GM21423 (cell line): ENCODE measurements around the gene S100A8.

Experiments
- ATAC-seq: cut with Tn5 transposase; IDR thresholded peaks from one replicate; pipeline ENCODE4 v1.9.1; 2021; ENCODE audit warnings: mild to moderate bottlenecking, moderate library complexity; ENCODE audit not compliant: unreplicated experiment

S100A8 gene

DNA sequence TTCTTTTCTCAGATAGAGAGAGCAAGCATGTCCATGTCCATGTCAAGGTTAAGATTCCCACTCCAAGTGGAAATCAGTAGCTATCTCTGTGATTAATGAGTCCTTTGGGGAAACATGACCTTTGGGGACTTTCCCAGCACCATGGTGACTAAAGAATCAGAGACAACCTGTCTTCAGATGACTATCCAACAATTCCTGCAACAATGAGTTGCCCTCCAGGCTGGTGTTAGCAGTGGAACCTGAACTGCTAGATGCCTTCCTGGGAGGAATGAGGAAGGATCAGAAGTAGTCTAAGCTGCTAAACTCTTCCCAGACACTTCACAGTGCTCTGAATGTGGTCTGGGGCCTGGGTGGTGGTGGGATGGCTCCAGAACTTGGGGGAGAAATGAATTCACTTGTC lies 26.7 kb downstream of the S100A8 start:
- ATAC-seq: no peak

DNA sequence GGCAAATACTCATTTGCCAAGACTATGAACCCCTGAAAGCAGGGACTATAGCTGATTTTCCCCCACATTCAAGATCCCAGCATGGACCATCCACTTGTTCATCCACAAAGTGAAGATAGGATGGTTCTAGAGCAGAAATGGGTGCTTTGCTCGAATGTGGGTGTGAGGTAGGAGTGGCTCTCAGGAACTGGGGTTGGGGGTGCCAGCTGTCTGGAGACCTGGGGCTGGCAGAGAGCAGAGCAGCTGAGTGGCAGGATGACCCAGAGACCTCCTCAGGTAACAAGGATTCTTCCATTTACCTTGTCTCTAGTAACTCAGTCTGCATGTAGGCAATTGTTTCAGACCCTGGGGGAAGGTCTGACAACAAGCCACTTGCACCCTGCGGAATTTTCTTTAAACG lies 27.2 kb downstream of the S100A8 start:
- no peak for ATAC-seq

- no peak for ATAC-seq
Observed at GRCh38 chr1:153362187-153362775, 28.6 kb downstream of the S100A8 start.

GRCh38 chr1:153361480-153362109 lies 29.3 kb downstream of the S100A8 start:
- no peak for ATAC-seq

GRCh38 chr1:153360592-153361479 lies 30.0 kb downstream of the S100A8 start:
- ATAC-seq: no peak

DNA sequence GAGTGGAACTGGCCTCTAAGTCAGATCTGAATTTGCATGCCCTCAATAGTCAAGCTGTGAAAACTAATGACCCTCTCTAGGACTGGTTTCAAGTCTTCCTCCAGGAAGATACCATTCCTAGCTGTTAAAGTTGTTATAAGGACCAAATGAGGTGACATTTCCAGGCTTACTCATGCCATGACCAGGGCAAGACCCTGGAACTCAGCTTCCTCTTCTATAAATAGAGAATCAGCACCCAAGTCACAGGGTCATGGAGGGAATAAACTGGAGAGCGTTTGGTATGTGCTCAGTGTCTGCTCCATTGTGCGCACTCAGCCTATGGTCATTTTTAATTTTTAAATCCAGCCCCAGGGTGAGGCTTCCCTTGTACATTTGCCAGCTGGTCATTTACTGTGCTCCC lies 30.7 kb downstream of the S100A8 start:
- ATAC-seq: no peak

DNA sequence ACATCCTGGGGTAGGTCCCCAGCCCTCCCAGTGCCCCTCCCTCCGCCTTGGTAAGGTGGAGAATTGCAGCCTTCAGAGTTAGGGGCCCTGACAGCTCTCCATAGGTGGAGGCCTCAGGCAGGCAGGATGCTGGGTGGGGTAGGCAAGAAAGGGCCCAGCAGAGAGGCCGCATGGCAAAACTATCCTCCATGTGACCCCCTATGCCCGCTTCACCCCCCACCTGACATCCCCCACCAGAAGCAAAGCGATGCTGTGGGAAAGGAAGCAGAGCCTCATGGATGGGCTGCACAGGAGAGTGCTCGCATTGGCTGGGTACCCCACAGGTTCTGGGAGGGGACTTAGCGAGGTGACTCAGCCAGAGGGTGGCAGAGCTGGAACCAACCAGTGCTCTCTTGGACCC lies 31.6 kb downstream of the S100A8 start:
- no peak for ATAC-seq

- ATAC-seq: no peak
Observed at GRCh38 chr1:153358691-153358975, 32.2 kb downstream of the S100A8 start.

DNA sequence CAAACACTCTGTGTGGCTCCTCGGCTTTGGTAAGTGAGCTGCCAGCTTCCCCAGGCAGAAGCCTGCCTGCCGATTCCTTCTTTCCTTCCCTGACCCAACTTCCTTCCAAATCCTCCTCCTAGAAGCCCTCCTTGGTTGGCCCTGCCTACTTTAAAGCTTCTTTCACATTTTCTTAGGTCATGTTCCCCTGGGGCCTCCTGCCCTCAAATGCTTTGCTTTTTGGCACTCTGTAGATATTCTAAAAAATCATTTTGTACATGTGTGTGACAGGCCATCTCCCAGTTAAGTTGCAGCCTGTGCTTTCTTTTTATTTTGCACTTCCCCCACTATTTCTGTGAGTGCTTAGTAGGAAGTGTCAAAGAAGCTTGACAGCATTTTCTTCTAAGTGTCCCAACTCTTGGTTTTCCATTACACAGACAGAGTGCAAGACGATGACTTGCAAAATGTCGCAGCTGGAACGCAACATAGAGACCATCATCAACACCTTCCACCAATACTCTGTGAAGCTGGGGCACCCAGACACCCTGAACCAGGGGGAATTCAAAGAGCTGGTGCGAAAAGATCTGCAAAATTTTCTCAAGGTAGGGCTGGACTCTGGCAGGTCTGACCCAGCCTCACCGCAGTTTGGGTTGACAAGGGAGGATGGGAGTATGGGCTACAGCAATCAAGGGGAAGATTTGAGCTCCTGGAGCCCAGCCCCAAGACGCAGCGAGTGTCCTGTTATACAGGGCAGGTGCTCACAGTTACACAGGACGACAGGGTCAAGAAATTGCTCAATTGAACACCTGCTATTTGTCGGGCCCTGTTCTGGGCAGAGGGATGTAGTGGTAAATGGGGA lies 32.8 kb downstream of the S100A8 start, which contains the start of gene S100A9:
S100A9 (plus strand) TSS at position 2 of the 838 bp plus-strand sequence; CDS start at position 432, 430 bp downstream.
- ATAC-seq: no peak

DNA sequence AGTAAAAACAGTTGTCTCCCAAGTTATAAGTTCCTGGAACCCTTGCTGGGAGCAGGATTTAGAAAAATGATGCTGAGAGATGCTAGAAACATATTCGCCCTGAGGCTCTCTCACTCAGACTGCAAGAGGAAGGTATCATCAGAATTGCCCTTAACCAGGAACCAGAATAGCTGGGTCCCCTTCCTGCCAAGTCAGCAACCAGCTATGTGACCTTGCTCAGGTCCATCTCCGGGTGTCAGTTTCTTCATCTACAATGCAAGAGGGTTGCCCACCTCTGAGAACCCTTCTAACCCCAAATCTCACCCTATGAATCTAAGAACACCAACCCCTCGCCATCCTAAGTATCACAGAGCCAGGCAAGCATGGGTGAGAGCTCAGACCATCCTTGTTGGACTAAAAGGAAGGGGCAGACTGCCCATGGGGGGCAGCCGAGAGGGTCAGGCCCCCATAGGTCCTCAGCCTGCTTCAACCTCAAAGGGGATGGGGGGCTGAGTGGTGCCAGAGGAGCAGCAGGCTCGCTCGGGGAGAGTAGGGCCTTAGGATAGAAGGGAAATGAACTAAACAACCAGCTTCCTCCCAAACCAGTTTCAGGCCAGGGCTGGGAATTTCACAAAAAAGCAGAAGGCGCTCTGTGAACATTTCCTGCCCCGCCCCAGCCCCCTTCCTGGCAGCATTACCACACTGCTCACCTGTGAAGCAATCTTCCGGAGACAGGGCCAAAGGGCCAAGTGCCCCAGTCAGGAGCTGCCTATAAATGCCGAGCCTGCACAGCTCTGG lies 33.6 kb downstream of the S100A8 start:
- no peak for ATAC-seq

DNA sequence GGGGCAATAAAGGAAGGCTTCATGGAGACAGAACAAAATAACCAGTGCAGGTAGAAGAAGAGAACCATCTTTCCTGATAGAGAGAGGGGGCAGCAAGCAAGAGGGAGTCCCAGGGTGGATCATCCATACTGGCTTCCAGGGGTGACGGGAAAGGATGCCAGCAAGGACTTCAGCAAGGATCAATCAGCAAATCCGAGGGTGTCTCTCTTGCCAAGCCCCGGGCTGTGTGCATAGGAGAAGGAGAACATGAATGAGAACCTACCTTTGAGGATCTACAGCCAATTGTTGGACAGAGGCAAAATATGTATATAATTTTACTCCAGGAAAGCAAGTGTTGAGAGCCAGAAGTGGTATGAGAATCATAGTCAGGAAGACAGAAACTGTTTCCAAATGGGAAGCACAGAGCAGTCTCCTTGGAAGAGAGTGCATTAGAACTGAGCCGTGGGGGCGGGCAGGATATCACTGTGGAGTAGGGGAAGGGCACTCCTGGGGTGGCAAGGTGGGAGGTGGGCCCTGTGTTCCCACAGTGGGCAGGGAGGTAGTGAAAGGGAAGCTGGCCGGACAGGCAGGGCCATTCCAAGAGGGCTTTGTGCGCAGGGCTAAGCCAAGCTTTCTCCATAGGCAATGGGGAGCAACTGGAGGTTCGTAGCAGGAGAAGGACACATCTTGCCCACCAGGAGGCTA lies 34.3 kb downstream of the S100A8 start:
- ATAC-seq: no peak

- ATAC-seq: no peak
Observed at GRCh38 chr1:153355445-153356071, 35.3 kb downstream of the S100A8 start.

- no peak for ATAC-seq
Observed at GRCh38 chr1:153354515-153355193, 36.2 kb downstream of the S100A8 start.

GRCh38 chr1:153353226-153353947 lies 37.5 kb downstream of the S100A8 start:
- no peak for ATAC-seq

- no peak for ATAC-seq
Observed at GRCh38 chr1:153352523-153352922, 38.4 kb downstream of the S100A8 start.

DNA sequence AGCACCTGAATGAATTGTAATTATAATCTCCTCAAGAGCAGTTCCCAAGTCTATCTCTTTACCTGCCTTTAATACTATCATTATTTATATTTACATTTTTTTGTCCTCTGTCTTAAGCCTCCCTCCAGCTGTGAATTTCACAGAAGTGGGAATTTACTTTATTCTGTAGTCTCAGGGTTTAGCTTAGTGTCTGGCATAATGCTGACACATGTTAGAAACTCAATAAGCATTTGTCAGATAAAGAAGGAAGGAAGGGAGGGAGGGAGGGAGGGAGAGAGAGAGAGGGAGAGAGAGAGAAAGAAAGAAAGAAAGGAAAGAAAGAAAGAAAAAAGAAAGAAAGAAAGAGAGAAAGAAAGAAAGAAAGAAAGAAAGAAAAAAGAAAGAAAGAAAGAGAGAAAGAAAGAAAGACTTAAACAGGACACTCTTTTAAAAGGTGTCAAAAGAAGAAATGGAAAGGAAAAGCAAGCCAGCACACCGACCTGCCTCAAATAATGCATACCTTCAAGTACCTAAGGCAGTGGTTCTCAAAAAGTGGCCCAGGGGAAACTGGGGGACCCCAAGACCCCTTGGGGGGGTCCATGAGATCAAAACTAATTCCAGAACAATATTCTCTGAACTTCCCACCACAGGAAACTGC lies 40.4 kb downstream of the S100A8 start:
- ATAC-seq: no peak
